Activated CD4-positive, alpha-beta T cell treated with anti-CD3 and anti-CD28 coated beads, Interleukin-2, Interleukin-6, amounts not matched to agents 100 ng/mL and 50 ng/mL, durations not matched to agents 16 hours and 8 hours (primary cell): ENCODE results near the gene SLC25A44.
"Not testable (repeated sequence)": the region's sequence is repeated elsewhere in the genome, so short reads cannot be mapped to it uniquely, and the experiment has no call there.

Source experiments
- DNase-seq: peaks from one replicate; pipeline ENCODE4 v3.0.0-alpha.2; 2020

Gene SLC25A44

GRCh38 chr1:156164125-156164831, 29.6 kb upstream of the SLC25A44 start:
- DNase-seq = no peak

GRCh38 chr1:156165083-156165482, 28.8 kb upstream of the SLC25A44 start:
- no peak for DNase-seq

DNA sequence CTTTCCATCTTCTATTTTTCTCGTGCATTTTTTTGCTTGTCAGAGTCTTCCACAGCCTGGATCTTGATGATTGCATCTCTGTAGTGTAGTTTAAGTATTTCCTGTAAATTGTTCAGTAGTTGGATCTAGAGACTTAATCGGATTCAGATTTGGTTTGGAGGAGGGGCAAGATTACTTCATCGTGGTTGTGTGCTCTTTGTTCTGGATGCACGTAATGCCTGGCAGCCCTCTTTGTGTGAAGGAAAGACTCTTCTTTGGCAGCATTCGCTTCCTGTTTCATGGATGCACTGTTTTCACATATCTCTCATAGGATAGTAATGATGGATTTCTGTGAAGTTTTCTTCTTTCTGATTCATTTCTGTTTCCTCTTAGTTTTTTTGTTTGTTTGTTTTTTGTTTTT, 26.4 kb upstream of the SLC25A44 start:
- no peak for DNase-seq

GRCh38 chr1:156172696-156173470, 21.0 kb upstream of the SLC25A44 start:
- no peak for DNase-seq

- DNase-seq = no peak
Observed at GRCh38 chr1:156176610-156177210, 17.2 kb upstream of the SLC25A44 start.

GRCh38 chr1:156177919-156178654, 15.8 kb upstream of the SLC25A44 start:
- DNase-seq = no peak

GRCh38 chr1:156180471-156180870, 13.4 kb upstream of the SLC25A44 start:
- DNase-seq = no peak

GRCh38 chr1:156181391-156181924, 12.4 kb upstream of the SLC25A44 start:
- DNase-seq = not testable (repeated sequence)

- not testable (repeated sequence) for DNase-seq
Observed at GRCh38 chr1:156182010-156182779, 11.7 kb upstream of the SLC25A44 start.

DNA sequence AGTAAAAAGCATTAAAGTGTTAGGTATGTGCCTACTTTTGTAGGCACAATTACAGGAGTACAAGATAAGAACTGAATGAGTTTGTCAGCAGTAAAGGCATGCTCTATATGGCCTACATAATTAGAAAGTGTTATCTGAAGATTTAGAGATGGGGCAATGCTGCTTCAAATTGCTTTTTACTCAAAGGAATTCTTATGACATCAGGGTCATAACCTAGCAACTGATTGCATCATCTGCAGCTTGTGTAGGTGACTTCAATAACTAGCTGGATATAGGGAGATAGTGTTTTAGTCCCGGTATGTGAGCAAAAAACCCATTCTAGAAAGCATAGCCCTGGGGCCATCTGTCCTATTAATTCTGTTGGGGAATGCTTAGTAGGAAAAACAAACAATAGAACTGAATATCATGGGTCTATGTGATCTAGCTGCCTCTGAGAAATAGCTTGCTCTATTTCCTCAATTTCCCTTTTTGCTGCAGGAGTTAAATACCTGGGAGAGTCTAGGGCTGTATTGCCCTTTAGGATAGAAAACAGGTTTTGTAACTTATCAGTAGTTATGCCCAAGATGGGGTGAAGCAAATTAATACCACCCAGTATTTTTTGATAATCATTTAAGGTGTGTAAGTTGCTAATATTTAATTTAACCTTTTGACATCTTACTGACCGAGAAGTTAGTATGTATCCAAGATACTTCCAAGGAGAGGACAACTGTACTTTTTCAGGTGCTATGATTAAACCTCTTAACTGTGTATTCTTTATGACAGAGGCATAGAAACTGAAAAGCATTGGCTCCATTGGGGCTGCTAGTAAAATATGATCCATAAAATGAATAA, 7.3 kb upstream of the SLC25A44 start:
- not testable (repeated sequence) for DNase-seq

- DNase-seq = not testable (repeated sequence)
Observed at GRCh38 chr1:156190265-156190664, 3.6 kb upstream of the SLC25A44 start.

- DNase-seq = no peak
Observed at GRCh38 chr1:156191292-156191964, 2.5 kb upstream of the SLC25A44 start.

DNA sequence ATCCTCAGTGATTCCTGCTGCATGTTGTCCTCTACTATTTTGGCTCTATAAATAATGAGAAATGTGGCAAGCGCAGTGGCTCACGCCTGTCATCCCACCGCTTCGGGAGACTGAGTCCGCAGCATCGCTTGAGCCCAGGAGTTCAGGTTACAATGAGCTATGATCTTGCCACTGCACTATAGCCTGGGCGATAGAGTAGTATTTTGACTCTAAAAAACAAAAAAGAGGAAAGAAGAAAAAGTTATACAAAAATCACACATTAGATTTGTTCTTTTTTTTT, 756 bp upstream of the SLC25A44 start:
- DNase-seq = no peak

DNA sequence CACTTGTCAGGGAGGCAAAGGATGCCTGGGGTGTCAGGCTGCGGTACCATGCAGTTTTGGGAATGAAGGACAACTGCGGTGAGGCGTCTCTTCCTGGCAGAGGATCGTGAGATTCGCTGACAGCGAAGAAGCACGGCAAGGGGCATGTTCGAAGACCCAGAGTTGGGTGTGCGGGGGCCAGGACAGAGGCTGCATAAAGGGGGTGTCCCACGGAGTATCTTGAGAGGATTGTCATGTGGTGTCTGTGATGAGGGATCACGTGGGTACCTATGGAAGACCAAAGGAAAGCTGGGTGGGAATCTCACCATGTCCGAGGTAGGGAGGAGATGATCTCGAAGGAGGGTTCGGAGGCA, 372 bp downstream of the SLC25A44 start:
- no peak for DNase-seq

DNA sequence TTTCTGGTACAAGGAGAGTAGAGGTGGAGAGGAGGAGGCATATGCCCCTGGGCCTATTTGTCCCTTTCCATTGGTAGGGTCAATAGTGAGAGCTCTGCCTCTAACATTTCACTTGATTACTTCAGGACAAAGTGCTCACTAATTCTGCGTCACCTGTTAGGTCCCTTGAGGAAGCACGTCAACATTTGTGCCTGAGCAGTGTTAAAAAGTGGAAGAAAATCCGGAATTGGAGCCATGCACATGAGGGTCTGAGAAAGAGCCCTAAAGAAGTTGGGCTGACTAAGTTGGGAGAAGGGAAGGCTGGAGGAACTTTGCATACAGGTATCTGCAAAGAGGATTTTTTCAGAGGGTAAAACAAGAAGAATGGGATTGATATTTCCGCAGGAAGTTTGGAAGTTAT, 1.9 kb downstream of the SLC25A44 start:
- no peak for DNase-seq

DNA sequence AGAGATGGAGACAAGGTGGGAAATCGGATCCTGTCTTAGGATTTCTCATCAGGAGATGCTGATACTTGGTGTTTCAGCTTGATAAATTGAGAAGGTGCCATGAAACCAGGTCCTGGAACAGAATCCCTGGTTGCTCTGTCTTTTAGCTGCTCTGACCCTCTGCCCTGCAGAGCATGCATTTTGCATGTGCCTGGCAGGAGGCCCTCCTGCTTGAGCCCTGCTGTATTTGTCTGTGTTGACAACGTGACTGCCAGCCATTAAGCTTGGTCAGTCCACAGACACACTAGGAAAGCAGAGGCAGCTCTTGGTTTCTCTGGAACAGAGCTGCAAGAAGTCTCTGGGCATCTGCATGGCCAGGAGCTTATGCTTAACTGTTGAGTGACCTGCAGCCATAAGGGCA, 2.5 kb downstream of the SLC25A44 start:
- no peak for DNase-seq

DNA sequence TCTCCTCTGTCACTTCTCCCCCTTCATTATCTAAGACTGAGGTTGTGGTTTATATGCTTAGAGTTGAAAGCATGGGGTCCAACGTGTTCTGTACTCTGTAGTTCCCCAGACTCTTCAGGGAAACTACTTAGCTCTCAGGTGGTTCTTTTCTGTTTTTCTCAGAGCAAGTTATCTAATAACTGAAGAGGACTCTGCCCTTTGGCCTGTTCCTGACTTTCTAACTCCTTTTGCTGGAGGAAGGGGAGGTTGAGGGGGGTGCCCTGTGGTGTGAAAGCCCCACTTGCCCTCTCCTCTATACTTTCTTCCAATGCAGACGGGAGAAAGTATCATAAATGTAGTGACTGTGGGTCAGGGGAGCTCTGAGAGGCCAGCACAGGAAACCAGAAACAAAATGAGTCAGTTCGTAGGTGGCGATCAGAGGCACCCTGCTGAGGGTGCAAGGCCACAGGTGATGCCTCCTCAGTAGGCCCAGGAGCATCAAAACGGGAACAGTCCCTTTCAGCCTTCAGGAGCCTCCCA, 5.0 kb downstream of the SLC25A44 start:
- DNase-seq = peak; percentile 62

GRCh38 chr1:156200044-156200443, 6.1 kb downstream of the SLC25A44 start:
- peak; percentile 41 for DNase-seq

DNA sequence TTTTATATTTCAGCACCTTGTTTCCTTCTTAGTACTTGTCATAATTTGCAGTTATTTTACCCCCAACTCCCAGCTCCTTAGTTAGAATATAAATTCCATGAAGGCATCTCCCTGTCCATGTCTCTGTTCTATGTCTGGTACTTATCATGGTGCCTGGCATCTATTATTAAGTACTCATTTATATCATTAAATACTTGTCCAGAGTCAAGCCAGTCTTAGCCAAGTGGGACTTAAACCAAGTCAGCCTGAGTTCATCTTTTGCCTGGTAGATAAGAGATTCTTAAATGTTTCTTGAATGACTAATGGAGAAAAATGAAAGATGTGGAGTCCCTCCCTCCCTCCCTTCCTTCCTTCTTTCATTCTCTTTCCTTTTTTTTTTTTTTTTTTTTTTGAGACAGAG, 9.4 kb downstream of the SLC25A44 start:
- DNase-seq = no peak

DNA sequence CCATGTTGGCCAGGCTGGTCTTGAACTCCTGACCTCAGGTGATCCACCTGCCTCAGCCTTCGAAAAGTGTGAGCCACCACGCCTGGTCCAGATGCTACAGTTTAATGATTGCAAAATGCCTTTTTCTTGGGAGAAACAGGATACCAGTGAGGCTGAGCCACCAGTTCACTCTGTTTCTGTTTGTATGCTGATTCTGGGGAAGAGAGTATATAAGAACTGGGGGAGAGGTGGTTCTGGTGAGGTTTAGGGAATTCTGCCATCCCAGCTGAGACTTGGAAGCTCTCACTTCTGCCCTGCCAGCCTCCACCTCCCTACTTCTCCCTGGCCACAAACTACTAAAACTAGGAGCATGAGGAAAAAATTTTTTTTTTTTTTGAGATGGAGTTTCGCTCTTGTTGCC, 10.8 kb downstream of the SLC25A44 start:
- DNase-seq = no peak

- no peak for DNase-seq
Observed at GRCh38 chr1:156211243-156211642, 17.3 kb downstream of the SLC25A44 start.
